ENCODE data around the gene GFRA1.
"Not testable (repeated sequence)": the region's sequence is repeated elsewhere in the genome, so short reads cannot be mapped to it uniquely, and the experiment has no call there.

Gene GFRA1

DNA sequence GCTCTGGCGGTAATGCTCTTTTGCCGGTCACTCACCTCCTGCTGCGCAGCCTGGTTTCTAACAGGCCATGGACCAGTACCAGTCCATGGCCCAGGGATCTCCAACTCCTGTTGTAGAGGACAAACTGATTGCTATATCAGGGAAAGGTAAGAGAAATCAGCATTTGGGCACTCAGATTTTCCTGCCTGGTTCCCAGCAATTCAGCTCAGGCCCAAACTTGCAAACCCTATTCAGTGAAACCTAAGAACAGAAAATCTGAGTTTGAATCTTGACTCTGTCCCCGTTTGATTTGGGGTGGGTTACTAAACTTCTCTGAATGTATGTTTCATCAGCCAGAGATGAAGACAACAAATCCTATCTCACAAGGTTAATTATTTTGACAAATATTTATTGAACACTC lies 77.4 kb downstream of the GFRA1 start:
- DNase-seq: no peak

- DNase-seq: no peak
These were observed 78.0 kb downstream of the GFRA1 start for GRCh38 chr10:116195039-116195438.

GRCh38 chr10:116194061-116194460 lies 78.9 kb downstream of the GFRA1 start:
- no peak for DNase-seq

DNA sequence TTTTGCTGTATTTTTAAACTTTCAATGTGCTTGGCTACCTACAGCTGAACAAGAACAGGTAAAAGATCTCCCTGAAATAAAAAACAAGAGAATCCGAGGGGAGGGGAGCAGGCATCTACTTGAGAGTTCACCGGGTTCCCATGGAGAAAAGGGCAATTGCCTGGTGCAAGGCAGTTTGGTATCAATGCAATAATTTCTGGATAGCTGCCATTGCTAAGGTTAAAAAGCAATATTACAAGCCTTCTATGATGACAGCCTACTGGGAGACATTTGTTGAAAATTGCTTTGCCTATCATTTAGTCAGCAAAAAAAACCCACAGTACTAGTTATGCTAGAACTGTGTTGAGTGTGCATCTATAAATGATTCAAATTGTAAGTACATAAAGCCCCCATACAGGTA lies 82.1 kb downstream of the GFRA1 start:
- DNase-seq: peak; percentile 14

- no peak for DNase-seq
These were observed 86.7 kb downstream of the GFRA1 start for GRCh38 chr10:116186273-116186672.

DNA sequence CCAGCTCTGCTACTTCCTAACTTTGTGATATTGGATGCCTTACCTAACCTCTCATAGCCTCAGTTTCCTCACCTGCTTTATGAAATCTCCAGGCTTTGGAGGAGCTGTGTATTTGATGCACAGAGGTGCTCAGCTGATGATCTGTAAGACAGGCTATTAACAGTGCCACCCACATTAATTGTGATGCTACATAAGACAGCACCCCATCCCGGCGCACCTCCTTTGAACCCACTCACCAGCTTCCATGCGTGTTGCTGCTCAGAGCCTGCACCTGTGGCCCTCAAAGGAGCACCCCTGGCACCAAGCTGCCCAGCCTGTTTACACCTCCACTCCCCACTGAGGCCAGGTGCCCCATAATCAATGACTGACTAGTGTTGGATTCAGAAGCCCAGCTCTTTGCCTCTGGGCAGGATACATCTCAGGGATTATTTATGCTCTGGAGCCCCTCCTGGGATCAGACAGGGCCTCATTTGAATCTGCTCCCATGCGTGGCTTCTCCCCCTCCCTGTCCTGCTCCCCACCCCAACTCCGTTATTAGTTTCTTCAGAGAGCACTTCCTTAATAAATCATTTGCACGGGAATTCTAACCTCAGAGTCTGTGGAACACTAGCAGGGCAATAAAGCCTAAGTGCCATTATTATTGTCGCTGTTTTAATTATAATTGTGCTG lies 87.7 kb downstream of the GFRA1 start:
- no peak for DNase-seq

DNA sequence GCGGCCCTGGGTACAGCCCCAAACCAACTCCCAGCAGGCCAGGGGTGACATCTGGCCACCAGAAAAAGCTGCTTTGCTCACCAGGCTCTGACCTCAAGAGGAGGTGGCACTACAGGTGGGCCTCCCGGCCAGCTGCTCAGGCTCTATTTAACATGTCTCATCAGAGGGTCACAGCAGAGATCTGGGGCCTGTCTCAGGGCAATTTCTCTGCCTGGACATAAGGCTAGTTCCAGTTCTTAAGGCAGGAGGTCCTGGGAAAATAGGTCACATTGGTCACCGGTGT lies 88.6 kb downstream of the GFRA1 start:
- no peak for DNase-seq

GRCh38 chr10:116183733-116184511 lies 89.1 kb downstream of the GFRA1 start:
- no peak for DNase-seq

DNA sequence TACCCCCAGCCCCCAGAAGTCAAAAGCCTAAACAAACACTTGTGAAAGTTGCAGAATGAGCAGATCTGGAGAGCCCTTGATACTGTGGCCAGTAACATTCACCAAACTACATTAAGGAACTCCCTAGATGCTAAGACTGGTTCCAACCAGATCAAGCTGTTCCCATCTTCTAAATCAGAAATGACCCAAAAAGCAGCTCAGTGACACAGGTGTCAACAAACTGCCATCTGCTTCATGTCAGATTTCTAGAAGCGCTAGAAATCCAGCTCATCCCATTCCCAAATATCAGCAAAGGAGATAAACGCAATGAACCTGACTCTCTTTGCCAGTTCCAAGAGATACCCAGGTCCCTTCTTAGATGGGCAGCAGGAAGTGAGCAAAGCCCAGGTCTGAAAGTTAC lies 90.6 kb downstream of the GFRA1 start:
- DNase-seq: no peak

GRCh38 chr10:116178086-116178605 lies 94.9 kb downstream of the GFRA1 start:
- DNase-seq: no peak

DNA sequence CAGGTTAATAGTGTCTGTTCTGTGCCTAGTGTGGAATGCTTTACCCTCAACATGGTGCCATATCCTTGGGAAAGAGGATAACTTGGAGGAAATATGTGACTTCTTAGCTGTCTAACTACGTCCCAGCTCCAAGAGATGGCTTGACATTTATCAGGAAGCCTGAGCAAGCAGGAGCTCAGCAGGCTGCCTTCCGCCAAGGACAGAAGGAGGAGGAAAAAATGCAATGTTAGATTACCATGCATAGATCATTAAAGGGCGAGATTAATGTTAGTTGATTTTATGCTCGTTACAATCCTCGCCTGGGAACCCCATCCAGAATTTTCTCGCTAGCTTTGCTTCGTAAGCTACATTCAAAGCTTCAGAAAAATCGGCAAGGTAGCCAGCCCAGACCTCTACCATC lies 97.8 kb downstream of the GFRA1 start:
- no peak for DNase-seq

- no peak for DNase-seq
These were observed 101.5 kb downstream of the GFRA1 start for GRCh38 chr10:116171505-116171904.

GRCh38 chr10:116170815-116171250 lies 102.2 kb downstream of the GFRA1 start:
- no peak for DNase-seq

GRCh38 chr10:116169782-116170445 lies 103.1 kb downstream of the GFRA1 start:
- DNase-seq: no peak

DNA sequence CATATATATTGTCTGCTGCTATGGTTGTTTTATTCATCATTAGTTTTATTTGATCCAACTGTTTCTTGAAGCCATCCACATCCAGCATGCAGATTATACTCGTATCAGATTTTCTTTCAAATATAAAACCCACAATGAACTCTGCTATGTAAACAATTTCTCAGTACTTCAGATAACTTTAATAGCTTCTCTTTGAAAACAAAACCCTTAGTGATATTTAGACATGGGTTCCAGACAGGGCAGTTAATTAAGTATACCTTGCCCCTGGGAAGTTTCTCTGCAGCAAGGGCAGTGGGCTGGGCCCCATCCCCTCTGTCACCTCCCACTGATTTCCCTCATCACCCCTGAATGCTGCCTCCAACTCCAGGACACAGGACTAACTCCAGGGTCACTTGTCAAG lies 104.3 kb downstream of the GFRA1 start:
- no peak for DNase-seq

DNA sequence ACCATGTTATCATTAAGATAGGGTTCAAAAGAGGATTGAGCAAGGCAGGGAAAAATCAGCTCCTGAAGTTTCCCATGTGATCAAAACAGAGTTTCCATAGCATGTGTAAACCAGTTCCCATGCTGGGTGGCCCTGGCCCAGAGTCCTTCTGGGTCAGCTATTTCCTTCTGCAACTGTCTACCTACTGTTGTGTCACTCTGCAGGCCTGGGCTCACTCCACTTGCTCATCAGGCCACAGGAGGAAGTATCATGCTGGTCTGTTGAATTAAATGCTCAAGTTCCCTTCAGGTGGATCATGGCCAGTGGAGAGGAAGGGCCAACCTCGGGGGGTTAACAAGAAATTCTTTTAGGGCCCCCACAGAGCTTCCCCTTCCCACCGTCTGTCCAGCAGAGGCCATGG lies 104.7 kb downstream of the GFRA1 start:
- DNase-seq: no peak

DNA sequence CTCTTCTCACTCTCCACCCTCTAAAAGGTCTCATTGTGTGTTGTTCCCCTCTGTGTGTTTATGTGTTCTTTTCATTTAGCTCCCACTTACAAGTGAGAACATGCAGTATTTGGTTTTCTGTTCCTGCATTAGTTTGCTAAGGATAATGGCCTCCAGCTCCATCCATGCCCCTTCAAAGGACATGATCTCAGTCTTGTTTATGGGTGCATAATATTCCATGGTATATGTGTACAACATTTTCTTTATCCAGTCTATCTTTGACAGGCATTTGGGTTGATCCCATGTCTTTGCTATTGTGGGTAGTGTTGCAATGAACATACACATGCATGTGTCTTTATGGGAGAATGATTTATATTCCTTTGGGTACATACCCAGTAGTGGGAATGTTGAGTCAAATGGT lies 107.1 kb downstream of the GFRA1 start:
- not testable (repeated sequence) for DNase-seq

DNA sequence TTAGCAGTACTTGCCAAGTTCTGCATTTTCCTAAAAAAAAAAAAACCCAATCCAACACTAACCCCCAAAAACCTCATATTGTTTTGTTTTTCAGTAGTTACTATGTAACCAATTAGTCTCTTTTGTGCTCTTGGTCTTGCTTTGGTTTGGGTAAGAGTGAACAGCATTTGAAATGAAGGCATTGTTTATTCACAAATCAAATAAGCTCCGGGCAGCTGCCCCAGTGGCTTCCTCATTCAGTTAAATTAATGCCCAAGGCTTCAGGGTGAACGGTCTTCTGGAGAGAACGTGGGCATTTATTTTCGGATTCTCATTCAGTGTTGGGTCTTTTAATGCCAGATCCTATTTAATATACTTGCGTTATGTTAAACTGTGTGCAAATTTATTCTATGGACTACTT lies 108.7 kb downstream of the GFRA1 start:
- no peak for DNase-seq

DNA sequence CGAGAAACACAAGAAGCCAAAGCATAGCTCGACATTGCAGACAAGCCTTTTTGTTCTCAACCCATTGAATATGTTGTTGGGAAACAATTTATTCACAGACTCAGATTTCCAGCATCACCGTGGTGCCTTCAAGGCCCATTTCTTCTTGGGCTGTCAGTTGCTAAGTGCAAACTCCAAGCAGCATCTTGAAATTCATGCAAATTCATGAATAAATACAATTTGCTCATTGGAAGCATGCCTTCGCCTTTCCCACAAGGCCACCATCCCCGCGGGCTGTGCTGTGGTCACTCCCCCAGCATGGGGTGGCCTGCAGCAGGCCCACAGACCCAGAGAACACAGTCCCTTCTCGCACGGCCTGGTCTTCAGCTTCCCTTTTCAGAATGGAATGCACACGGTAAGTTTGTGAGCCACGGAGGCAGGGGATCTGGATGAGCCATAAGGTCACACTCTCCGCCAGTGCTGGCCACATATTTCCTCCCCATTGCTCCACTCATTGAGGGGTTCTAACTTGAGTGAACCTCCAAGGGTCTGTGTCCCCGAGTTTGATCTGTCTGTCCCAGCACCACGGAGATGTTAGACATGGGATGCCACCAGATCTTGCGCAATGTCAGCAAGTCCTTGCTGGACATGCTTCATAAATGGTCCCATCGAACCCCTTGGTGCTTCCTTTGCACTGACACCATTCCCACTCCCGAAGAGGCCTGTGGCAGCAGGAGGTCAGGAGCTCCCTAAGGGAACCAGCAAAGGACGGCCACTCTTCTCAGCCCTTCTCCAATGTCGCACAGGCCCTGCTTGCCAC lies 109.5 kb downstream of the GFRA1 start:
- DNase-seq: no peak

DNA sequence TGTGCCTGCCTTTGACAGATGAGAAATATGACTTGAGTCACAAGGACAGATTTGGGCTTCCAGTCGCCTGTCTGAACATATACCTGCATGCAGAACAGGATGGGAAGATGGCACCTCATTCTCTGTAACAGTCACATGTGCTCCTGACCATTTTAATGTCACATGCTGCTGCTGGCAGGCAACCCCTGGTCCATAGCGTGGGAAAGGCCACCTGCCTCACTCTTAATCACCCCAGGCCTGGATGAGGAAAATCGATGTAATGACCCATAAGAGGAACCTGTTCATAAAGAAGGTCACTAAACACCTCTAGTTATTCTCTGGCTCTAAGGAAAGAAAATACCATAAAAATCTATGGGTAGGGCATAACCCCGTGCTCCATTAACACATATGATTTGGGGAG lies 110.2 kb downstream of the GFRA1 start:
- DNase-seq: no peak

- no peak for DNase-seq
These were observed 112.7 kb downstream of the GFRA1 start for GRCh38 chr10:116160271-116160670.

- no peak for DNase-seq
These were observed 113.8 kb downstream of the GFRA1 start for GRCh38 chr10:116159197-116159596.

- DNase-seq: no peak
These were observed 115.0 kb downstream of the GFRA1 start for GRCh38 chr10:116158036-116158435.
